H1 (cell line): ENCODE results near the gene IFNG-AS1. TPM values are rescaled to one million over a fixed set of nuclear protein-coding genes. Genes with fewer than 3 reads are reported as not detected.

Experiments used
- CTCF ChIA-PET: fragments of 300-600 bp; sonication (Branson Sonifier 250); formaldehyde crosslinking; loops from one replicate; lab custom pipeline; 2021; ENCODE audit not compliant: partially characterized antibody; lab: Charles Lee
- POLR2A ChIA-PET: fragments of 300-600 bp; sonication (Branson Sonifier 250); formaldehyde crosslinking; loops from one replicate; lab custom pipeline; 2021; ENCODE audit warnings: inconsistent platforms; ENCODE audit not compliant: partially characterized antibody; lab: Charles Lee
- DNase-seq, 2 experiments: peaks; one replicate each; pipeline versions ENCODE4 v3.0.0 to v3.0.0-alpha.2; 2010 to 2022; ENCODE audit warnings: low spot score in 2 of 2, low read depth in 1 of 2, mixed read lengths in 1 of 2
- FAIRE-seq: peaks from 2 replicates; lab custom pipeline; 2011; peaks lifted over from hg19 to GRCh38; lab: Jason Lieb, UNC
- H2AFZ ChIP-seq: 2 replicates; pipeline ENCODE4 v1.8.1; 2012; ENCODE audit warnings: low read length, inconsistent platforms
- H2AK5ac ChIP-seq: 2 replicates; pipeline ENCODE4 v1.6.1; 2013; ENCODE audit warnings: low read depth, low read length
- H2BK120ac ChIP-seq: replicated peaks from 2 replicates; pipeline ENCODE3; 2013; ENCODE audit warnings: low read depth, low read length, inconsistent platforms
- H2BK12ac ChIP-seq: 2 replicates; pipeline ENCODE4 v1.6.1; 2013; ENCODE audit warnings: low read depth, low read length
- H2BK15ac ChIP-seq: 2 replicates; pipeline ENCODE4 v1.6.1; 2013; ENCODE audit warnings: low read length
- H2BK20ac ChIP-seq: 2 replicates; pipeline ENCODE4 v1.6.1; 2013; ENCODE audit warnings: low read length
- H2BK5ac ChIP-seq: 2 replicates; pipeline ENCODE4 v1.6.1; 2013; ENCODE audit warnings: low read depth, low read length
- H3K14ac ChIP-seq: 2 replicates; pipeline ENCODE4 v1.6.1; 2013; ENCODE audit warnings: inconsistent platforms; ENCODE audit not compliant: insufficient read length
- H3K18ac ChIP-seq: 2 replicates; pipeline ENCODE4 v1.6.1; 2013; ENCODE audit warnings: low read length; ENCODE audit errors: extremely low read depth
- H3K23ac ChIP-seq: 2 replicates; pipeline ENCODE4 v1.6.1; 2013; ENCODE audit warnings: inconsistent platforms; ENCODE audit not compliant: insufficient read length
- H3K23me2 ChIP-seq: 2 replicates; pipeline ENCODE4 v1.6.1; 2013; ENCODE audit warnings: low read depth, low read length
- H3K27ac ChIP-seq: 2 replicates; pipeline ENCODE4 v1.6.1; 2011; ENCODE audit warnings: low read depth, low read length, inconsistent platforms
- H3K27me3 ChIP-seq, 4 experiments: replicated peaks in 1 of 4; 1 replicate in 1 of 4; 2 replicates in 3 of 4; pipeline versions ENCODE4 v1.6.1 to v1.8.1; 2011 to 2013; ENCODE audit warnings: low read length in 3 of 4, mild to moderate bottlenecking in 3 of 4, inconsistent platforms in 2 of 4, mixed read lengths in 2 of 4, moderate library complexity in 1 of 4; ENCODE audit not compliant: control insufficient read depth in 3 of 4, insufficient read depth in 3 of 4; ENCODE audit errors: extremely low read depth in 1 of 4
- H3K36me3 ChIP-seq, 4 experiments: 2 replicates each; pipeline versions ENCODE4 v1.6.1 to v1.8.1; 2011 to 2013; ENCODE audit warnings: mild to moderate bottlenecking in 4 of 4, low read length in 3 of 4, moderate library complexity in 2 of 4, control low read depth in 1 of 4, inconsistent platforms in 1 of 4; ENCODE audit not compliant: insufficient read depth in 4 of 4, control insufficient read depth in 2 of 4
- H3K4ac ChIP-seq: replicated peaks from 2 replicates; pipeline ENCODE3; 2013; ENCODE audit warnings: low read length, low read depth, mixed read lengths, inconsistent platforms; ENCODE audit not compliant: insufficient read length
- H3K4me1 ChIP-seq, 4 experiments: replicated peaks in 1 of 4; 1 replicate in 1 of 4; 2 replicates in 3 of 4; pipeline versions ENCODE4 v1.6.1 to v1.8.1; 2011 to 2013; ENCODE audit warnings: low read length in 3 of 4, inconsistent platforms in 2 of 4, mixed read lengths in 1 of 4; ENCODE audit not compliant: insufficient read depth in 4 of 4, control insufficient read depth in 3 of 4
- H3K4me2 ChIP-seq, 2 experiments: 2 replicates each; pipeline versions ENCODE4 v1.6.1 to v1.8.1; 2011 to 2013; ENCODE audit warnings: low read depth in 2 of 2, low read length in 2 of 2, control low read depth in 1 of 2, inconsistent platforms in 1 of 2, mild to moderate bottlenecking in 1 of 2; ENCODE audit not compliant: insufficient read depth in 1 of 2
- H3K4me3 ChIP-seq, 4 experiments: fragments of 200-600, 300-600 bp in 1 of 4; sonication (generic), shearing (Covaris generic), sonication (Bioruptor Twin) in 1 of 4; 2 replicates each; pipeline versions ENCODE4 v1.5.1 to v1.8.1; 2011 to 2016; ENCODE audit warnings: low read length in 4 of 4, low read depth in 3 of 4, control low read depth in 2 of 4, inconsistent platforms in 2 of 4, mild to moderate bottlenecking in 2 of 4, mixed read lengths in 1 of 4, moderate library complexity in 1 of 4; ENCODE audit not compliant: insufficient read depth in 2 of 4; ENCODE audit errors: extremely low read depth in 1 of 4
- H3K56ac ChIP-seq: replicated peaks from 2 replicates; pipeline ENCODE3; 2013; ENCODE audit warnings: low read depth, mild to moderate bottlenecking, mixed read lengths, low read length, inconsistent platforms; ENCODE audit not compliant: insufficient read length
- H3K79me1 ChIP-seq: 2 replicates; pipeline ENCODE4 v1.6.1; 2013; ENCODE audit warnings: low read depth, low read length, control low read depth
- H3K79me2 ChIP-seq, 2 experiments: 2 replicates each; pipeline versions ENCODE4 v1.6.1 to v1.8.1; 2012 to 2013; ENCODE audit warnings: low read length in 2 of 2, mild to moderate bottlenecking in 2 of 2, inconsistent platforms in 1 of 2; ENCODE audit not compliant: insufficient read depth in 2 of 2, control insufficient read depth in 1 of 2
- H3K9ac ChIP-seq, 4 experiments: replicated peaks in 1 of 4; 1 replicate in 1 of 4; 2 replicates in 3 of 4; pipeline versions ENCODE4 v1.6.1 to v1.8.1; 2011 to 2013; ENCODE audit warnings: low read depth in 3 of 4, low read length in 3 of 4, control low read depth in 2 of 4, mild to moderate bottlenecking in 2 of 4, moderate library complexity in 2 of 4, inconsistent platforms in 1 of 4; ENCODE audit errors: extremely low read depth in 1 of 4
- H3K9me3 ChIP-seq, 2 experiments: 2 replicates each; pipeline versions ENCODE4 v1.6.1 to v1.8.1; 2012 to 2013; ENCODE audit warnings: mild to moderate bottlenecking in 2 of 2, moderate library complexity in 2 of 2, control low read depth in 1 of 2, inconsistent platforms in 1 of 2, low read depth in 1 of 2, low read length in 1 of 2, mixed read lengths in 1 of 2; ENCODE audit not compliant: insufficient read depth in 2 of 2
- H4K20me1 ChIP-seq, 2 experiments: replicated peaks in 1 of 2; 2 replicates each; pipeline versions ENCODE3 to v1.8.1; 2011 to 2013; ENCODE audit warnings: inconsistent platforms in 2 of 2, low read length in 2 of 2, mild to moderate bottlenecking in 1 of 2; ENCODE audit not compliant: insufficient read depth in 2 of 2, control insufficient read depth in 1 of 2
- H4K5ac ChIP-seq: 2 replicates; pipeline ENCODE4 v1.6.1; 2013; ENCODE audit warnings: low read length, low read depth, mixed read lengths, inconsistent platforms; ENCODE audit not compliant: insufficient read length
- H4K8ac ChIP-seq: 2 replicates; pipeline ENCODE4 v1.8.0; 2013; ENCODE audit warnings: mild to moderate bottlenecking, moderate library complexity, low read length, inconsistent platforms; ENCODE audit not compliant: insufficient read depth; ENCODE audit errors: extremely low read depth
- H4K91ac ChIP-seq: replicated peaks from 2 replicates; pipeline ENCODE3; 2013; ENCODE audit warnings: low read length, mixed read lengths, inconsistent platforms; ENCODE audit not compliant: insufficient read length
- BCL11A ChIP-seq, 2 experiments: IDR thresholded peaks; one replicate each; pipeline ENCODE4 v1.6.1; 2011; ENCODE audit warnings: low read depth in 2 of 2, low read length in 2 of 2, mild to moderate bottlenecking in 2 of 2
- CBX5 ChIP-seq: fragments of 300-800, 300-1000 bp; sonication (generic); IDR thresholded peaks from 2 replicates; pipeline ENCODE4 v1.7.1; 2016; ENCODE audit warnings: antibody characterized with exemption, low read length, low read depth
- CBX8 ChIP-seq: fragments of 300-800, 300-1000 bp; sonication (generic); IDR thresholded peaks from 2 replicates; pipeline ENCODE4 v1.7.1; 2016; ENCODE audit warnings: low read depth, low read length, borderline replicate concordance
- EGR1 ChIP-seq: IDR thresholded peaks from 2 replicates; pipeline ENCODE4 v1.6.1; 2011; ENCODE audit warnings: low read depth, low read length, borderline replicate concordance
- EZH2 ChIP-seq: fragments of 200-600 bp; sonication (generic); IDR thresholded peaks from 2 replicates; pipeline ENCODE4 v1.7.1; 2012; ENCODE audit warnings: low read depth, mild to moderate bottlenecking, moderate library complexity, low read length, inconsistent platforms; ENCODE audit not compliant: severe bottlenecking
- GABPA ChIP-seq: IDR thresholded peaks from 2 replicates; pipeline ENCODE4 v1.6.1; 2011; ENCODE audit warnings: mild to moderate bottlenecking, low read length, moderate library complexity, borderline replicate concordance; ENCODE audit not compliant: insufficient read depth
- JUN ChIP-seq: IDR thresholded peaks from 2 replicates; pipeline ENCODE4 v1.6.1; 2011; ENCODE audit warnings: low read depth, mild to moderate bottlenecking, improper control_type of control experiment, low read length
- KDM1A ChIP-seq: fragments of 200-600, 300-600 bp; sonication (generic); IDR thresholded peaks from 2 replicates; pipeline ENCODE4 v1.7.1; 2016; ENCODE audit warnings: mild to moderate bottlenecking, low read length, borderline replicate concordance
- NRF1 ChIP-seq: IDR thresholded peaks from 2 replicates; pipeline ENCODE4 v1.6.1; 2011; ENCODE audit warnings: mild to moderate bottlenecking, low read depth, low read length, improper control_type of control experiment
- RAD21 ChIP-seq, 2 experiments: IDR thresholded peaks in 1 of 2; conservative IDR thresholded peaks in 1 of 2; 2 replicates each; pipeline ENCODE4 v1.6.1; 2011; ENCODE audit warnings: low read depth in 2 of 2, low read length in 2 of 2, improper control_type of control experiment in 1 of 2, inconsistent platforms in 1 of 2, mild to moderate bottlenecking in 1 of 2, moderate library complexity in 1 of 2
- RBBP5 ChIP-seq: IDR thresholded peaks from 2 replicates; pipeline ENCODE4 v1.7.1; 2012; ENCODE audit warnings: low read depth, mild to moderate bottlenecking, inconsistent platforms, low read length, moderate library complexity, borderline replicate concordance
- RXRA ChIP-seq: IDR thresholded peaks from 2 replicates; pipeline ENCODE4 v1.6.1; 2011; ENCODE audit warnings: low read depth, mild to moderate bottlenecking, low read length, moderate library complexity; ENCODE audit not compliant: insufficient read depth
- SP2 ChIP-seq: IDR thresholded peaks from 2 replicates; pipeline ENCODE4 v1.6.1; 2012; ENCODE audit warnings: mild to moderate bottlenecking, low read length, inconsistent platforms
- TAF7 ChIP-seq: optimal IDR thresholded peaks from 2 replicates; pipeline ENCODE3; 2011; ENCODE audit warnings: low read depth, mild to moderate bottlenecking, inconsistent platforms, low read length, moderate library complexity, borderline replicate concordance
- WGBS, 2 experiments: shearing (Covaris generic) in 1 of 2; methylation state at CpG; one replicate each; pipeline versions ENCODE4 v1.1.6 to v1.1.7; 2013 to 2015; ENCODE audit warnings: low lambda C conversion rate in 2 of 2, mixed read lengths in 2 of 2, inconsistent platforms in 1 of 2, low coverage in 1 of 2, missing lambda C conversion rate in 1 of 2; ENCODE audit not compliant: insufficient replicate concordance in 2 of 2, insufficient coverage in 1 of 2, insufficient read length in 1 of 2; ENCODE audit errors: extremely low coverage in 1 of 2, missing lambda C conversion rate in 1 of 2; 5-methylcytosine and 5-hydroxymethylcytosine counted together
- polyA plus RNA-seq, 7 experiments: library from polyadenylated mRNA; depleted of rRNA in 3 of 7; stranded (reverse) in 5 of 7; unstranded in 2 of 7; fragments of >200 nt in 5 of 7; fragments of 200-250 nt in 2 of 7; gene quantifications; 1 replicate in 5 of 7; 2 replicates in 1 of 7; 4 replicates in 1 of 7; pipeline versions ENCODE4 v1.2.1 to v1.2.3, GENCODE V29; 2011 to 2013; ENCODE audit warnings: missing spikeins in 2 of 7, mixed read lengths in 2 of 7
- total RNA-seq: library from RNA; stranded (reverse); fragmentation: NEBNext Ultra II Directional; extraction: Animal tissue kit (Norgen Biotek cat#: 25700); gene quantifications from 2 replicates; pipeline ENCODE4 v1.2.1, GENCODE V29; 2021

IFNG-AS1 gene
- total and polyA plus RNA-seq, 2 of the 8 experiments (the other 6 are each of a cell fraction or from before 2014, with no cell fraction given): not detected

GRCh38 chr12:68007033-68007432 is 17.8 kb downstream of the IFNG-AS1 start:
- no peak for FAIRE-seq
- TF ChIP-seq TAF7 (no peak), RXRA (no peak), EZH2 (no peak), NRF1 (no peak), RBBP5 (no peak), GABPA (no peak), SP2 (no peak), RAD21 (IDR thresholded peaks at IDR 0.05 in 1 of 2, conservative IDR thresholded peaks at IDR 0.05 in 1 of 2; ENCODE audit: low read depth in 2 of 2, low read length in 2 of 2) (no peak), KDM1A (no peak), EGR1 (no peak), BCL11A (IDR thresholded peaks at IDR 0.05; ENCODE audit: low read depth in 2 of 2, low read length in 2 of 2) (no peak), CBX5 (no peak), JUN (no peak), CBX8 (no peak)

More at GRCh38 chr12:68007033-68007432, 17.8 kb downstream of the IFNG-AS1 start:
- H2BK15ac ChIP-seq: no peak overlapping the region
- ChIA-PET CTCF (interaction anchor here (0.8 kb wide), 1 partner anchor 13 kb away, joined by 4 read pairs; no protein-coding TSS in a partner anchor), POLR2A (interaction anchor here (1.1 kb wide), 1 partner anchor 303 kb away, joined by 3 read pairs; no protein-coding TSS in a partner anchor)
- no peak for DNase-seq
- H3K18ac ChIP-seq: no peak overlapping the region
- no peak overlapping the region for H3K56ac ChIP-seq
- no peak overlapping the region for H3K14ac ChIP-seq
- H2BK20ac ChIP-seq: no peak overlapping the region
- H2BK5ac ChIP-seq: no peak overlapping the region
- no peak overlapping the region for H3K27ac ChIP-seq
- no peak overlapping the region for H4K8ac ChIP-seq
- 0 out of 4 replicates have a peak, but pooled peaks cover 0 to 3% of the 10 kb centered on the region in 2 experiments for H3K9me3 ChIP-seq
- H3K23me2 ChIP-seq: no peaks in the 10 kb centered on the region
- no peak overlapping the region for H2AFZ ChIP-seq
- no peak overlapping the region for H2AK5ac ChIP-seq
- H3K4me2 ChIP-seq: no peak overlapping the region
- no peak overlapping the region for H4K91ac ChIP-seq
- WGBS, 2 experiments: 76% methylated on average over 1 of the region's 1 CpG; no CpG with 5 or more reads in 1 of the 2 experiments
- H3K4me3 ChIP-seq: no peak overlapping the region
- no peaks in the 10 kb centered on the region for H4K20me1 ChIP-seq
- peaks cover 0 to 3% (median 0%) of the 10 kb centered on the region in 4 experiments; a peak in 3 of 7 replicates for H3K4me1 ChIP-seq
- H3K27me3 ChIP-seq: no peaks in the 10 kb centered on the region
- no peak overlapping the region for H3K23ac ChIP-seq
- H3K79me2 ChIP-seq: no peaks in the 10 kb centered on the region
- H2BK120ac ChIP-seq: no peak overlapping the region
- H4K5ac ChIP-seq: no peak overlapping the region
- no peak overlapping the region for H3K9ac ChIP-seq
- H3K36me3 ChIP-seq: no peaks in the 10 kb centered on the region
- H3K4ac ChIP-seq: no peak overlapping the region
- H3K79me1 ChIP-seq: no peaks in the 10 kb centered on the region
- no peak overlapping the region for H2BK12ac ChIP-seq
